Thoracic aorta (tissue), 2 donors: ENCODE results near the gene DALRD3. TPM values are rescaled to one million over a fixed set of nuclear protein-coding genes. Genes with fewer than 3 reads are reported as not detected.

Experiments used
- ATAC-seq: fragments of 150-250 bp; one replicate; pipeline ENCODE4 v1.8.0; 2017; ENCODE audit warnings: low read depth; ENCODE audit not compliant: insufficient number of reproducible peaks, low FRiP score
- DNase-seq: peaks from one replicate; pipeline ENCODE4 v3.0.0-alpha.2; 2020; ENCODE audit warnings: low spot score
- H3K27ac ChIP-seq, 2 donors: fragments of 200-600 bp; sonication (generic); 1 replicate in 1 of 2; 2 replicates in 1 of 2; pipeline ENCODE4 v1.5.1; 2016; ENCODE audit warnings: mild to moderate bottlenecking in 2 of 2, moderate library complexity in 2 of 2
- H3K27me3 ChIP-seq: fragments of 200-600 bp; sonication (generic); replicated peaks from 2 replicates; pipeline ENCODE4 v1.6.0; 2016; ENCODE audit warnings: mild to moderate bottlenecking; ENCODE audit not compliant: insufficient read depth
- H3K36me3 ChIP-seq: fragments of 200-600 bp; sonication (generic); one replicate; pipeline ENCODE4 v1.5.1; 2016
- H3K4me1 ChIP-seq, 2 donors: fragments of 200-600 bp; sonication (generic); 1 replicate in 1 of 2; 2 replicates in 1 of 2; pipeline versions ENCODE4 v1.5.1 to v1.6.0; 2016; ENCODE audit warnings: low read depth in 2 of 2, mild to moderate bottlenecking in 1 of 2; ENCODE audit not compliant: control insufficient read depth in 1 of 2
- H3K4me3 ChIP-seq: fragments of 200-600 bp; sonication (generic); 2 replicates; pipeline ENCODE4 v1.5.1; 2016; ENCODE audit warnings: mild to moderate bottlenecking
- H3K9me3 ChIP-seq: fragments of 200-600 bp; sonication (generic); 2 replicates; pipeline ENCODE4 v1.5.1; 2016
- total RNA-seq, 2 donors: library from RNA; depleted of rRNA; stranded (reverse); fragments of >200 nt; gene quantifications; one replicate each; pipeline versions ENCODE4 v1.1.0 to v1.2.3, GENCODE V29; 2016
- TF ChIP-seq, protein P1 (sequence below): fragments of 200-600 bp; sonication (generic); IDR thresholded peaks from one replicate; pipeline ENCODE4 v1.5.1; 2019; ENCODE audit warnings: antibody characterized with exemption

The DALRD3 gene
- total RNA-seq, 2 donors from 2014 or later: 16.8 to 36.8 TPM

DNA sequence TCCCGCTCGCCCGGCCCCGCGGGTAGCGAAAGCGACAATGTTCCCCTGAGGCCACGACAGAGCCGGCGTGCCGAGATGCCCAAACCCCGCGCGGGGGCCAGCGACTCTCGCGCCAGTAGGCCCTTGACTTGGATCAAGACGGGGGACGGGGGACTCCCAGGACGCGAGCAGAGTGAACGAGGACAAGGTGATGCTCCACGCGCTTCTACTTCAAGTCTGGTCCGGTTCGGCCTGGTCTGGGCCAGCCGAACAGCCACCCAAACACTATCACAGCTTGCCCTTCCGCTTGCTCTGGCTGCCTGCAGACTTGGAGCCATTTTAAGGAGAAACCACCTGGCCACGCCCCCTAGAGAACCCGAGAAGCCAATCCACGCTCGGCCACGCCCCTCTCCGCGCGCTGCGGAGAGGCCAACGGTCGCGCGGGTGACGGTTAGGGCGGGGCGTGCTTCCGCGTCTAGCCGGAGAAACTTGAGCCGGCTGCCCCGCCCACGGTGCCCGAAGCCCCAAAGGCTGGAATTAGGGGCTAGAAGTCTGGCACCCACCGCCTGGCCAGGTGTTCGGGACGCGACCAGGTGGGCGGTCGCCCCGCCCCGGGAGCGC lies 2.9 kb upstream of the DALRD3 start:
- Histone ChIP-seq H3K4me1 (peaks cover 34 to 41% of the 10 kb centered on the region in 2 donors), H3K4me3 (peak overlapping the region; percentile 92), H3K9me3 (no peaks in the 10 kb centered on the region), H3K27me3 (no peaks in the 10 kb centered on the region), H3K27ac (peak overlapping the region; percentile 99 to 100), H3K36me3 (peaks cover 25% of the 10 kb centered on the region)
- DNase-seq (peak; percentile 98), ATAC-seq (peak; percentile 83)
- TF ChIP-seq, protein P1, sequence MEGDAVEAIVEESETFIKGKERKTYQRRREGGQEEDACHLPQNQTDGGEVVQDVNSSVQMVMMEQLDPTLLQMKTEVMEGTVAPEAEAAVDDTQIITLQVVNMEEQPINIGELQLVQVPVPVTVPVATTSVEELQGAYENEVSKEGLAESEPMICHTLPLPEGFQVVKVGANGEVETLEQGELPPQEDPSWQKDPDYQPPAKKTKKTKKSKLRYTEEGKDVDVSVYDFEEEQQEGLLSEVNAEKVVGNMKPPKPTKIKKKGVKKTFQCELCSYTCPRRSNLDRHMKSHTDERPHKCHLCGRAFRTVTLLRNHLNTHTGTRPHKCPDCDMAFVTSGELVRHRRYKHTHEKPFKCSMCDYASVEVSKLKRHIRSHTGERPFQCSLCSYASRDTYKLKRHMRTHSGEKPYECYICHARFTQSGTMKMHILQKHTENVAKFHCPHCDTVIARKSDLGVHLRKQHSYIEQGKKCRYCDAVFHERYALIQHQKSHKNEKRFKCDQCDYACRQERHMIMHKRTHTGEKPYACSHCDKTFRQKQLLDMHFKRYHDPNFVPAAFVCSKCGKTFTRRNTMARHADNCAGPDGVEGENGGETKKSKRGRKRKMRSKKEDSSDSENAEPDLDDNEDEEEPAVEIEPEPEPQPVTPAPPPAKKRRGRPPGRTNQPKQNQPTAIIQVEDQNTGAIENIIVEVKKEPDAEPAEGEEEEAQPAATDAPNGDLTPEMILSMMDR: no peak

DNA sequence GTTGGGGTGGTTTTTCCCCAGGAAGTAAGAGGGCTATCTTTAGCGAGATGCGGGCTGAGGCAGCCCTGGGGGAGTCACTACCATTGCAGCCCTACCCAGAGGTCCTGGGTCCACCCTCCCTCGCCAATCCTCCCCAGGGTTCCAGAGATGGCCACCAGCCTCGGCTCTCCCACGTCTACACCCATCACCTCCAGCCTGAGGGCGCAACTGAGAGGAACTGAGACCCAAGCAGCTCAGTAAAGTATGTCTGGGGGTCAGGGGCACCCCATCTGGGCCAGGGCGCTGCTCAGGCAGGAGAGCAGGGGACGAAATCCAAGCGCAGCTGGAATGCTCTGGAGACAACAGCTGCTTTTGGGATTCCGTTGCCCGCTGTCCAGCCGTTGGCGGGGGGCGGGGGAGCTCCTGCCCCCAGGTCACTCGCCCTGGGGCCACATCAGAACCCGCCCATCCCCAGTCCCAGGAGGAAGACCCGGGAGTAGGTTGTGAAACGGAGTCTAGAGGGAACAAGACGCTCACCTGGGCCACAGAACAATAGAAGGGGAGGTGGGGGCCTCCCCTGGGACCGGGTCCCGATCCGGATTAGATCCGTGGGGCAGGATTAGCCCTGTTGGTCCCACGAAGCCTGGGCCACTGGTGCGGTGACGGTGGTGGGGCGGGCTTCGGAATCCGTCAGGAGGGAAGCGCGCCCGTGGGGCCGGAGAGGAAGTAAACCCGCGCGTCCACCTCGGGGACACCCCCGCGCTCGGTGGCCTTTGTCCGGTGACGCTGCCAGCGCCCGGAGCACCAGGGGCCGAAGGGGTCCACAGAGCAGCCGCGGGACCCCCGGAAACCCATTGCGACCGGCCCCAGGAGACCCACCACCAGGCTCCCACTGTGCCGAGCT lies 2.2 kb upstream of the DALRD3 start:
- peak overlapping the region; percentile 99 to 100 for H3K27ac ChIP-seq
- no peak for DNase-seq

DNA sequence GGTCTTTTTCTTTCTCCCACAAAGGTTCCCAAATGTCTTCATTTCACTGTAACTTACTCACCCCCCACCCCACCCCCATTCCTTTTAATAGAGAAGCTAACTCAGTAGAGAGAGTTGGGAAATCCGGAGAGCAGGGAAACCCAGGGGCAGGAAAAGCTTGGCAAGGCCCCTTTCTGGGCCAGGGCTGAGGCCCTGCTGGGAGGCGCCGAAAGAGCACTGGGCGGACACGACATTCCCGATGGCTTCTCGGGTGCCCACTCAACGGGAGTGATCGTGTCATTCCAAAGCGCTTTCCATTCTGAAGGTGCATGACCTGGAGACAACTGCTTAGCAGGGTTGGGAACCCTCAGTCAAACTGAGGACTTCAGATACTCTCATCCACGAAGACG lies 1.6 kb upstream of the DALRD3 start:
- peaks cover 34 to 41% of the 10 kb centered on the region in 2 donors for H3K4me1 ChIP-seq
- DNase-seq (no peak), ATAC-seq (no peak)
- peak overlapping the region in 1 of 2 donors; percentile 99 for H3K27ac ChIP-seq
- peak overlapping the region; percentile 92 for H3K4me3 ChIP-seq
- no peaks in the 10 kb centered on the region for H3K27me3 ChIP-seq
- H3K9me3 ChIP-seq: no peaks in the 10 kb centered on the region
- peaks cover 24% of the 10 kb centered on the region for H3K36me3 ChIP-seq
- TF ChIP-seq, protein P1: no peak

More for the DNA sequence above, 2.2 kb upstream of the DALRD3 start:
- no peak for ATAC-seq
- TF ChIP-seq, protein P1: no peak
- peak overlapping the region; percentile 92 for H3K4me3 ChIP-seq
- peaks cover 34 to 41% of the 10 kb centered on the region in 2 donors for H3K4me1 ChIP-seq
- no peaks in the 10 kb centered on the region for H3K27me3 ChIP-seq
- H3K36me3 ChIP-seq: peaks cover 26% of the 10 kb centered on the region
- H3K9me3 ChIP-seq: no peaks in the 10 kb centered on the region

DNA sequence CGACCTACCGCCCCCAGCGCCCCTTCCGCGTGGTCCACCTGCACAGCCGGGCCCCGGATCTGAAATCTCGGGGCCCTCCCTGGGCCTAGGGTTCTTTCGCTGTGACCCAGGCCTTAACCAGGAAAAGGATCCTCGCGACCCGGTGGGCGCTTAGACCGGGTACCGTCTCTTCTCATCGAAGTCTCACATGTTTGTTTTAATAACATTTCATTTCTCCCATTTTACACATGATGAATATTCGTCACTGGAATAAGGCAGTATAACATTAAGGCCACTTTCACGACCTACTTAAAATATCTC lies 277 bp upstream of the DALRD3 start:
- Histone ChIP-seq H3K9me3 (no peaks in the 10 kb centered on the region), H3K36me3 (peaks cover 19% of the 10 kb centered on the region), H3K4me1 (peaks cover 34 to 41% of the 10 kb centered on the region in 2 donors), H3K4me3 (peak overlapping the region; percentile 85), H3K27ac (peak overlapping the region; percentile 73 to 76), H3K27me3 (no peaks in the 10 kb centered on the region)
- no peak for ATAC-seq
- TF ChIP-seq, protein P1: no peak
- no peak for DNase-seq

DNA sequence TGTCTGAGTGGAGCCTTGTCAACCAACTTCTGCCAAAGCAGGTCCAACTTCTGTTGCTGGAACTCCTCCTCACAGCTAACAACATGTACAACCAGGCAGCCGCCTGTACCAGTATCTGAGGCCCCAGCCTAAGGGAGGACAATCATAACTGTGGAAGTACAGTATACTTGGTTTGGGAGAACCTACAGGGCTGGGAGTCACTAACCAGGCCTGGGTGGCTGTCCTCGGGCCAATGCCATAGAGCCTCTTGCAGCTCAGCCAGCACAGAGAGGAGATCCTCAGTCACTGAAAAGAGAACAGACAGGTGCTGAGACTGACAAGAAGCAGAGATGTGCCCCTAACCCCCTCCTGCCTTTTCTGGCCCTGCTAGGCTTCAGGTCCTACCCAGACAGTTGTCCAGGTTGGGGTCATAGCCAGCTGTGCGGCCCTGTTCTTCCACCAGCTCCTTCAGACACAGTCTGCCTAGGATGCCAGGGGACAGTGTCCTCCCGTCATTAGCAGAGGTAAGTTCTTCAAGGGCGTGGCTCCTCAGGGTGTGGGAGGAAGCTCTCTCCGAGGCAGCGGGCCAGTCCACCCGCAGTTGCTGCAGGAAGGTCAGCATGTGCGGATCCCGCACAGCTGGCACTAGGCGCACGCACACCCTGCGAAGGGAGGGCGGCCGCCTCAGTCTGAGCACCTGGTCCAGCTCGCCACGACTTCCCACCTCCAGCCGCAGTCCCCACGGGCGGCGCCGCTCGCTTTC lies 980 bp downstream of the DALRD3 start:
- Histone ChIP-seq H3K4me3 (peak overlapping the region; percentile 85), H3K27ac (peak overlapping the region; percentile 73 to 76), H3K4me1 (peaks cover 25 to 31% of the 10 kb centered on the region in 2 donors), H3K36me3 (peaks cover 24% of the 10 kb centered on the region), H3K27me3 (no peaks in the 10 kb centered on the region), H3K9me3 (no peaks in the 10 kb centered on the region)
- DNase-seq (no peak), ATAC-seq (no peak)
- TF ChIP-seq, protein P1: no peak
